HG03196 (cell line): ENCODE data around the gene GPC6.

Source experiments
- ATAC-seq: cut with Tn5 transposase; IDR thresholded peaks from one replicate; pipeline ENCODE4 v1.9.1; 2021; ENCODE audit not compliant: unreplicated experiment

GPC6 gene

GRCh38 chr13:93558637-93559036 lies 332.0 kb downstream of the GPC6 start:
- no peak for ATAC-seq

- ATAC-seq: no peak
These were observed 333.1 kb downstream of the GPC6 start for GRCh38 chr13:93559718-93560117.

GRCh38 chr13:93561576-93562225 lies 335.1 kb downstream of the GPC6 start:
- no peak for ATAC-seq

DNA sequence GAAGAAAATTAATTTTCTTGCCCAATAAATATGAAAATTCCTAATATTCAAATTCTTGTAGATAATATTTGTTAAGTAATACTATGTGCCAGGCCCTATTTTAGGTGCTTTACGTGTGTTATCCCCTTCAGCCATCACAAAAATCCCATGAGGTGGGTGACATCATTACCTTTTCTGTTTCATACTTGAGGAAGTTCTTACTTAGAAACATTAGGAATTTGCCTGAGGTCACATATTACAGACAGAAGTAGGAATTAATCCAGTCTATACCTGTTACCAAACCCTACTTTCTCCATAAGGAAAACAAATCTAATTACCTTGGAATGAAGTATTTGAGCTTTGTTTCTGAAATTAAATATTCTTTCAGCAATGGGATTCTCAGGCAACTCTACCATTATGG lies 336.1 kb downstream of the GPC6 start:
- ATAC-seq: no peak

- ATAC-seq: no peak
These were observed 350.5 kb downstream of the GPC6 start for GRCh38 chr13:93577105-93577504.

- no peak for ATAC-seq
These were observed 363.2 kb downstream of the GPC6 start for GRCh38 chr13:93589788-93590187.

- ATAC-seq: no peak
These were observed 376.4 kb downstream of the GPC6 start for GRCh38 chr13:93603043-93603442.

DNA sequence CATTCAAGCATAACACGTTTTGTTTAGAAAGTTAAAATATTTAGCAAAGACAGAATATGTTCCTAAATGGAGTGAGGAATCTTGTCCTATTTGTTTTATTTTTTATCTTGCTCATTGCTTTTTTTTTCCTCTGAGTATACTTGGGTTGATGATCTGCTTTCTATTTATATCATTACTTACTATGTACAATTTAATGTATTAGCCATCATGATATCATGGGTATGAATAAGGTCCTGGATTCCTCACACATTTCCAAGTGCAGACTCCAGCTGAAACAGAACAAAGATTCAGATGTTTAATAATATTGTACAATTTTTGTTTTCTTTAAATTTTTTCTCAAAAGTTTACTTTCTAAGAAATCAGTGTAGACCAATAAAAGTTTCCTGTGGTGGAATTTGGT lies 388.2 kb downstream of the GPC6 start:
- ATAC-seq: no peak

DNA sequence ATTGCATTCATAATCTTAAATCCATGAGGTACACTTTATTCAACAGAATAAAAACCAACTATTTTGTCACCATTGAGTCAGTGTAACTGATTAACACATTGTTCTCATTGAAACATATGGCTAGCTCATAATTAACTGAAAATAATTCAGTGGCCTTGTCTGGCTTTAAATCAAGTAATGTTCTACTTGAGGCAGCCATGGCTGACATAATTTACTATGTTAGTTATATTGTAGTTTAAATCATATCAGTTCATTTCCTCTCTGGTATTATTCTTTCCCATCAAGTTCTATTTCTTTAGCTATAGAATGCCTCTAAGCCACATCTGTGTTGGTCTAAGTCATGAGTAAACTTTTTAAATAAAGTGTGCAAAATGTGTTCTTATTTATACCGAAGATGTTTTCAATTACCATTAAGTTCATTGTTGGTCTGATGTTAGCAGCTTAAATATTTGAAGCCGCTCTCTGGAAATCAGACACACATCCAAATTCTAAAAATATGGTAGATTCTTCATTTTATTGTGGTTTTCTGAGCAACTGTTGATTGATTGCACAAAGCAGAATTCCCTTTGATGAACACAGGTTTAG lies 393.7 kb downstream of the GPC6 start:
- no peak for ATAC-seq

DNA sequence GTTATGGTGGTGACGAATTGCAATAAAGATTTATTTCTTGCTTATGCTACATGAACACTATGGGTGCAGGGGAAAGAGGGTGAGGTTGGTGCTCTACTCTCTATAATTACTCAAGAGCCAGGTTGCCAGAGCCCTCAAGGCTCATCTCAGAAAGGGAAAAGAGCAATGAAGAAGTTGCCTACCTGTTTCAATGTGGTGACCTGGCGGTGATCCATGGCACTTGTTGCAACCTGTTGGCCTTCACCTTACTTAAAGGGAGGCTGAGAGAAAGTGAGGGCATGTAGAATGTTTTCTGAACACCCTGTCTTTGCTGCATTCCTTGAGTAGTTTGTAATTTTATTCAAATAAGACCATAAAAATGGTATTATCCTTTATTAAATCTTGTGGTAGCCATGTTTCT lies 394.4 kb downstream of the GPC6 start:
- no peak for ATAC-seq

GRCh38 chr13:93621966-93622365 lies 395.4 kb downstream of the GPC6 start:
- ATAC-seq: no peak

DNA sequence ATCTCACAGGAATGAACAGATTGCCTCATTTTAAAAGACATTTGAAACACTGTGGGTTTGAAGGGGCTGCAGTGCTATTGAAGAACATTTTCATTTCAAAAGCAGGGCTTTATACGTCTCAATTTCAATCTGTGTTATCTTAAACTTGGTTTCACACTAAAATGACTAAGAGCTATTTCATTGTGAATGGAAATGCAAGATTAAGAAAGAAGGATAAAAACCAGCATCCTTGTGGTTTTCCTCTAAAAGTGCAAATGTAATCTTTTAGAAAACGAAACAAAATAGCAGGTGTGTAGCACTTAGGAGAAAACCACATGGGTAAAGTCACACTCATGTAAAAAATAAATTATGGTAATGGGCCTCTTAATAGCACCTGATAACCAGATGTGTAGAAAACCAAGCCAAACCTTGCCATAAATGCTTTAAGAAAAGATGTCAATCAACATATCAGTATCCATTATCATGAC lies 397.7 kb downstream of the GPC6 start:
- ATAC-seq: no peak

- no peak for ATAC-seq
These were observed 398.9 kb downstream of the GPC6 start for GRCh38 chr13:93625536-93625935.

- no peak for ATAC-seq
These were observed 401.7 kb downstream of the GPC6 start for GRCh38 chr13:93628136-93628797.

DNA sequence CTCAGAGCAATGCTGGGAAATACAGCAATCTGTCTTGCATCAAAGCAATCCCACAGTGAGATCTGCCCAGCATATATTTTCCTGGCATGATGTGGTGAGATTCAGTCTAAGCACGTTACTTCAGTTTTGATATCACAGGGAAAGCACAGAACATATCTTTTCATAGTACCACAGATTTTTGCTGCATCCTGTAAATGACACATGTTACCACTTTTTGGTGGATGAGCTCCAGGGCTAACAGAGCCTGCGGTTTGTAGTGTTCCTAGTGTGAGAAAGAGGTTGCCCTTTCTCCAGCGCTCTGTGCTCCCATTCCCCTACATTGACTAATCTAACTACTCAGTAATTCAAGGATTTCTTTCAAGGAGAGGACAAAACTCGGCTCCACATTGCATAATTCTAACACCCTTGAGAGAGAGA lies 409.0 kb downstream of the GPC6 start:
- no peak for ATAC-seq

DNA sequence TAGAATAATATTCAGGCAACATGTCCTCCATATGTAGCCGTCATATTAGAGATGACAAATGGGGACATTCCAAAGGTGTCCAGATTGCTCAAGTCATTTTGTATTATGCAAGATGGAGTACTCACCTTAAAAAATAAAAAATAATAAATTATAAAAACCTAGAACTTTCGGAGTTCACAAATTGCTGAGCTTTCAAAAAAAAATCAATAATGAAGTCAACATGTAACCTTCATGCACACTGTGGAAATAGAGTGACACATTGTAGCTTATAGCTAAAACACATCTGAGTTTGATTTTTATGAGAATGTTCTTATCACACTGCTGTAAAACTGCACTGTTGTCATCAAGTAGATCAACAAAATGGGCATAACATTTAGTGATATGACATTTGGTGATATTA lies 411.2 kb downstream of the GPC6 start:
- no peak for ATAC-seq

DNA sequence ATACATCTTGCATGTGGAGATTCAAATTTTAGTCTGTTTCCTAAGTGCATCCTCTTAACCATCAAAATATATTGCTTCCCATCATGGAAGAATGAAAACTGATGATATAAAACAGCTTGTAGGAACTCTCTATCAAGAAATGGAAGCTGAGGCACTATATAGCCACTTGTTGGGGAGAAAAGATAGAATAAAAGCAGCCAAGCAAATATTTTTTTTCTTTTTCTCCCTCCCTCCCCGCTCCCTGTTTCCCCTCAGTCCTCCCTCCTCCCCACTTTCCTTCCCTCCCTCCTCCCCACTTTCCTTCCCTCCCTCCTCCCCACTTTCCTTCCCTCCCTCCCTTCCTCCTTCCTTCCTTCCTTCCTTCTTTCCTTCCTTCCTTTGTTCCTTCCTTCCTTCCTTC lies 413.8 kb downstream of the GPC6 start:
- ATAC-seq: no peak

DNA sequence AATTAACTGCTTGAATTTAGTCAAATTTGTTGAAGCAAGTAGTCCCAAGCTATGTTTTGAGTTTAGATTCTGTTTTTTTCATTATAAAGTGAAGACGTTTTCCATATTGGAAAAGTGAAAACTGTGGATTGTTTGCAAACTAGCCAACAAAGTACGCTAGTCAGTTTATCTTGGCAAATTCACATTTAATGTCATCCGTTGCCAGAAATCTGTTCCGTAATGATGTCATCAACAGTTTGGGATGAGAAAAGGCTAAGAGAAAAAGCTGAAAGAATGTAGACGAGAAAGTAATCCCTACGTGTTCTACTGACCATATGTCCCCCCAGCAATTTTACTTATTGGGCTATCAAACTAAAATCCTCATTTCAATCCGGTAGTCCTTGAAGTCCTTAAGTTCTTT lies 419.6 kb downstream of the GPC6 start:
- no peak for ATAC-seq

DNA sequence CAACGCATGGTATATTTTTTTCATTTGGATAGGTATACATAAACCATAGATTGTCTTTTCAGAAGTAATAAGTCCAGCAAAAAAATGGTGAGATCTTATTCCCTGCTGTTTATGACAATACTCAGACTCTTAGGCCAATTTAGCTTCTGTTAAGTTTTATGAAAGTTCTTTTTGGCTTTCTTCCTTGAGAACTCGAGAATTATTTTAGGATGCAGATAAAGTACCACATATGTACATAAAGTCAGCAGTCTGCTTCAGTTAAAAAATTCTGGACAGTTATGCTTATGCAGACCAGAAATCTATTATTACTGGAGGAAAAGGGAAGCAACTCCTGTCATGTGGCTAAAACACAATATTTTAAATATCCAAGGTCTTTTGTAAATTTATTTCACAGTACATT lies 422.9 kb downstream of the GPC6 start:
- no peak for ATAC-seq

- no peak for ATAC-seq
These were observed 427.2 kb downstream of the GPC6 start for GRCh38 chr13:93653776-93654175.

DNA sequence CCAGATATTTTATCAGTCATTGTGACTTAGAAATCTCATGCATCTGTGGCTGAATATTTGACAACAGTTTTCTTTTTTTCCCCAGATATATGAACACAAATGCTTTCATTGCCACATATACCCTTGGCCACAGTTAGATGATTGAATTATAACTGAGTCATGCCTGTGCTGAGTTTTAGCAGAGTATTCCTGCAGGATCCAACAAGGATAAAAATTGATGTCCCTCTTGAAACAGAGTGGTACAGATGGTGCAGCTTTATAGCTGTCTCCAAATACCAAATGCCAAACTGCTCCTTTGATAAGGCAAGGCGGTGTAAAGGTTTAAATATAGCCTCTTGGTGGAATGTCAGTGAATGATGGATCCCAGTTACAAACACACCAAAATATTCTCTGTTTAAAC lies 428.5 kb downstream of the GPC6 start:
- no peak for ATAC-seq

DNA sequence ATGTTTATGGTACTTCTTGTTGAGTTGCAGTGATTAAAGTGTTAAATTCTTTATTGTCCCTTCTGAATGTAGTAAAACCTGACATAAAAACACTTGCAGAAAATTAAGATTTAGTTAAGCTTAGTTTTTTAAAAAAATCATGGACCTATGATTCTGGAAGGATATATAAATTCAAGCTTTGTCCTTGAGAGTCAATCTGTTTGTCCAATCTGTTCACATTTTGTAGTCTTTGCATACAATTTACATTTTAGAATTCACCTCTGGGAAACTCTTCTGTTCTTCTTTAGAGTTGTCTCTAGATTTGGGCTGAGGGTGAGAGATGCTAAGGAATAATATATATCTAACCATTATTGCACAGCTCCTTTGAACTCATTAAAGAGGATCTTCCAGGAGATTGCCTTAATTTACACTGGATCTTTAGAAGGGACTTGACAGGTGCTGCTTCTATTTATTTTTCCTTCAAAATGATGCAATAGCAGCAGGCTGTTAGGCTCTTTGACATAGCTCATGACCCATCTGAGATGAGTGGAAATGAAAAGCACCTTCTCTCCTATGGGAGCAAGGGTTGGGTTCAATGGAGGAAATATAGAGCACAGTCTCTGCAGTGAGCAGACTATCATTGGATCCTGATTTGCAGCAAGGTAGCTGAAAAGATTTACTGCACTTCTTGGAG lies 433.9 kb downstream of the GPC6 start:
- no peak for ATAC-seq
